GM19452 (cell line): ENCODE data around the gene MACF1.
"Not testable (repeated sequence)": the region's sequence is repeated elsewhere in the genome, so short reads cannot be mapped to it uniquely, and the experiment has no call there.

Source experiments
- ATAC-seq: cut with Tn5 transposase; IDR thresholded peaks from one replicate; pipeline ENCODE4 v1.9.1; 2021; ENCODE audit not compliant: unreplicated experiment

Gene MACF1

DNA sequence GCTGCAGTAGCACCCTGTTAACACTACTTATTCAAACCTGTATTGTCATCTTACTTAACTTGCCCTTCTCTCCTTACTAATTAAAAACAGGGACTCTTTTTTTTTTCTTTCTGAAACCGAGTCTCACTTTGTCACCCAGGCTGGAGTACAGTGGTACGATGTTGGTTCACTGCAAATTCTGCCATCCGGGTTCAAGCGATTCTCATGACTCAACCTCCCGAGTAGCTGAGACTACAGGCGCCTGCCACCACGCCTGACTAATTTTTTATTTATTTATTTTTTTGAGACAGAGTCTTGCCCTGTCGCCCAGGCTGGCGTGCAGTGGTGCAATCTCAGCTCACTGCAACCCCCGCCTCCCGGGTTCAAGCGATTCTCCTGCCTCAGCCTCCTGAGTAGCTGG is 3.9 kb downstream of the MACF1 start:
- not testable (repeated sequence) for ATAC-seq

GRCh38 chr1:39210649-39211048 is 6.2 kb downstream of the MACF1 start:
- ATAC-seq: no peak

DNA sequence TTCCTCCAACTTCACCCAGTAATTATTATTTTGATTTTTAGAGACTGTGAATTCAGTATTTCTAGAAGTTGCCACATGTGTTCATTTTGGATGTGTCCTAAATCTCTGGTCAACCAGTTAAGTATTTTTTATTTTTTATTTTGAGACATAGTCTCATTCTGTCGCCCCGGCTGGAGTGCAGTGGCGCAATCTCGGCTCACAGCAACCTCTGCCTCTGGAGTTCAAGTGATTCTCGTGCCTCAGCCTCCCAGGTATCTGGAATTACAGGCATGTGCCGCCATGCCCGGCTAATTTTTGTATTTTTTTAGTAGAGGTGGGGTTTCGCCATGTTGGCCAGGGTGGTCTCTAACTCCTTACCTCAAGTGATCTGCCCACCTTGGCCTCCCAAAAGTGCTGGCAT is 8.0 kb downstream of the MACF1 start:
- ATAC-seq: no peak

- no peak for ATAC-seq
Measured at GRCh38 chr1:39213511-39214002, 9.1 kb downstream of the MACF1 start.

DNA sequence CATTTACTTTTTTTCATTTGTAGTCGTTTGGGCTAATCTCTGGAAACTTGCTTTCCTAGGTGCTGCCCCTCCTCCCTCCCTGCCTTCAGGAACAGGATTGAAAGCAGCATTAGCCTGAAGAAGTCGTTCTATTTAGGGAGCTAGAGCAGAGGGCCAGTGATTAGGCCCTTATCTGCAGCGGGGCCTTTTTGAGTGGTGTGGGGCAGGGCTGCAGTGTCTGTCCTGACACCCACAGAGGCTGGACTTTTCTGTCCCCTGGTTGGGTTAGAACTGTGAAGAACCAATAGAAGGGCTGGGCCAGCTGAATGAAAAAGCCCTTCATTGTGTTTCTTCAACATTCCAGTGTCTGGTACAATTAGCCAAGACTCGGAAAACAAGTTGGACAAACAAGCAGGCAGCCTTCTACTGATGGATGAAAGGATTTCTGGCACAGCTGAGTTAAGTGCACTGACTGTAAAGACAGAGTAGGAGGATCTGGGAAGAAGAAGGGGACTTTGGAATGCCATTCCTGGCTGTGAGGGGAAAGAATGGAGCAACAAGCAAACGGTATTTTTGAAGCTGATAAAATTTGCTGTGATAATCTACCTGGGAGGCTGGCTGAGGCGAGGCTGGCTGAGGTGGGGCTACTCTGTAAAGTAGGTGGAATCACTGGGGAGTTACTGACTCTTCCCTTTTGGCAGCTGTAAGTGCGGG is 9.7 kb downstream of the MACF1 start:
- no peak for ATAC-seq

DNA sequence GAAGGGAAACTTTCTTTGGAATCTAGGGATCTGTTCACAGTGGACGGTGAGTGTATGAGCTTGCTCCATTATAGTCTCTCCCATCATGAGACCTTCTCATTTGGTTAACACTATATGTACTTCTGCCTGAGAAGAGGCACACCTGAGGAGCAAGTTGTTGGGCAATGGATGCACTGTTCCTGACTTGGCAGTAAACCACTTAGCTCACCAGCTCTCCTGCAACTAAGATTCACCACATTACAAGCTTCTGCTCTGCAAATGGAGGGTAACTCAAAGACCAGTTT is 10.2 kb downstream of the MACF1 start:
- ATAC-seq: no peak

GRCh38 chr1:39214998-39215873 is 10.7 kb downstream of the MACF1 start:
- ATAC-seq: peak; percentile 66

DNA sequence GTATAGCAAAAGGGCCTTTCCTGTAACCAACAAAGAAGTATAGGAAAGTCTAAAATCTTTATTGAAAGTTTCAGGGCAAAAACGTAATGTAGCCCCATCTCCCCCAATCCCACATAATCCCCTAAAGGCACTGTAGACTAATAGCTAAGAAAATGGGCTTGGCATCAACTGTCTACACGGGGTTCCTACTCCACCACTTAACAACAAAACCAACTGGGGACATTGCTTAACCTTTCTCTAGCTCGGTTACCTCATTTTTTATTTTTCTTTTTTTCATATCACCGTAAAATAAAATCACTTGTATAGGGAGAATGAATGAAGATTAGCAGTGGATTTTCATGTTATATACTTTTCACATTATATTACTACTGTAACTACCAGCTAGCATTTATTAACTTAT is 12.3 kb downstream of the MACF1 start:
- ATAC-seq: no peak

DNA sequence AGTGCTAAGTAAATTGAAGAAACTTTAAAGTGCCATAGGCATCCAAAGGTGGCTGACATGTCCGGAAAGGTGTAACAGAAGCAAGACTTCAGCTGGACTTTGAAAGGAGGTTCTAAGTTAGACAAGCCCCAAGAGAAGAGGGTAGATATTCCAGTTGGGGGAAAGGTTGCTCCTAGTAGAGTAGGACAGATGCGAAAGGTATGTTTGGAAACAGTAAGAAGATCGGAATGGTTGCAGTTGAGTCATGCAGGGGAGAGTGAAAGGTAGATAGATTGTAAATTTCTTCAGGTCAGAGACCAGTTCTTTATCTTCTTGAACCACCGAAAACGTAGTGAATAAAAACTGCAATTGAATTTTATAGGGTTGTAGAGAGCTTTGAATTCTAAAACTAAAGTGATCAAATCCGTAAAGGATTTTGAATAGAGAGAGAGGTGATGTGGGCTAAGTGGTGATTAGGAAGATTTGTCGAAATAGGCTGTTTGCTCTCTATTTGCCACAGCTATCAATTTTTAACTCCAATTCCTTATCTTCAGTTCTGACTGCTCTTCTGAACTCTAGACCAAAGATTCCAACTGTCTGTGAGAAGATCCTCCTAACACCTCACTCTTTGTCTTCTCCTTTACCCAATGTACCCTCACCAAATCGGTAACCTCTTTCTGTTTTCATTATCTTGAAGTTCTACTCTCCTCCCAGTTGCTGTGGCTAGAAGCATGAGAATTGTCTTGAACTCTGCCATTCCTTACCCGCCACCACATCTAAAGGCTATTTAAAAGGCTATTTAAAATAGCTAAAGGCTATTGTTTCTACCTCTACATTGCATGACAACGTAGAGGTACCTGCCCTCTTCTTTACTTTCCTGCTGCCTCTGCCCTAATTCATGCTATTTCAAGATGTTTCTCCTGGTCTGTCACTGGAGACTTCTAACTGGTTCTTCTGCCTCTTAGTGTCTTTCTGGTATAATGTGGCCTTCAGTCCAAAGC is 16.7 kb downstream of the MACF1 start:
- ATAC-seq: no peak

DNA sequence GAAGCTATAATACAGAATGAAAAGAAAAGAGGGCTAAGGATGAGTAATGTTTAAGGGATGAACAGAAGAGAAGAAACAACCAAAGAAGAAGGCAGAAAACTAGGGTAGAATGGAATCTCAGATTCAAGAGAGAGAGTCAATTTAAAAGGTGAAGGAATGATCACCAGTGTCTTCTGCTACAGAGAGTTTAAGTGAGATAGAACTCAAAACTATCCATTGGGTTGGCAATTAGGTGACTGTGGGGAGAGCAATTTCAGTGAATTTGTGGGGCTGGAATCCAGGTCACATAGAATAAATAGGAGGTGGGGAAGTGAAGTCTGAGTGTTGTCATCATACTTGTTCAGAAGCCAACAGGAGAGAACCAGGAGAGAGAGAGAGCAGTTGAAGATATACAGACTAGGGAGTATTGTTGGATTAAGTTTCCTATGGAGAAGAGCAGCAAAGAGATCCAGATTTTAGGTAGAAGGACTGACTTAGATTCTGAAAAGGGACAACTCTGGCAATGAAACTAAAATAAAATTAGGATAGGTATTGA is 19.9 kb downstream of the MACF1 start:
- no peak for ATAC-seq

GRCh38 chr1:39226836-39227235 is 22.3 kb downstream of the MACF1 start:
- no peak for ATAC-seq

- ATAC-seq: no peak
Measured at GRCh38 chr1:39228252-39228651, 23.8 kb downstream of the MACF1 start.

DNA sequence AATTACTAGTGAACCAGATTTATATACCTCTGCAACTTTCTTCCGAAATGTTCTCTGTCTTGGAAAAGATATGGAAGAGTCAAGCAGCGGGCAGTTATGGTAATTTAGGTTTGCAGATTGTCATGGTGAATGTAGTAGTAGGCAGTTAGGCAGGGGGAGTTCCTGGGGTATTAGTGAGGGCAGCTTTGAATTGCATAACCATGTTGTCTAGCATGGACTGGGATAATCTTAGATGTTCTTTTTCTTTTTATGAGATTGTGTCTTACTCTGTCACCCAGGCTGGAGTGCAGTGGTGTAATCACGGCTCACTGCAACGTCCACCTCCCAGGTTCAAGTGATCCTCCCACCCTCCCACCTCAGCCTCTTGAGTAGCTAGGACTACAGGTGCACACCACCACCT is 25.0 kb downstream of the MACF1 start:
- no peak for ATAC-seq

DNA sequence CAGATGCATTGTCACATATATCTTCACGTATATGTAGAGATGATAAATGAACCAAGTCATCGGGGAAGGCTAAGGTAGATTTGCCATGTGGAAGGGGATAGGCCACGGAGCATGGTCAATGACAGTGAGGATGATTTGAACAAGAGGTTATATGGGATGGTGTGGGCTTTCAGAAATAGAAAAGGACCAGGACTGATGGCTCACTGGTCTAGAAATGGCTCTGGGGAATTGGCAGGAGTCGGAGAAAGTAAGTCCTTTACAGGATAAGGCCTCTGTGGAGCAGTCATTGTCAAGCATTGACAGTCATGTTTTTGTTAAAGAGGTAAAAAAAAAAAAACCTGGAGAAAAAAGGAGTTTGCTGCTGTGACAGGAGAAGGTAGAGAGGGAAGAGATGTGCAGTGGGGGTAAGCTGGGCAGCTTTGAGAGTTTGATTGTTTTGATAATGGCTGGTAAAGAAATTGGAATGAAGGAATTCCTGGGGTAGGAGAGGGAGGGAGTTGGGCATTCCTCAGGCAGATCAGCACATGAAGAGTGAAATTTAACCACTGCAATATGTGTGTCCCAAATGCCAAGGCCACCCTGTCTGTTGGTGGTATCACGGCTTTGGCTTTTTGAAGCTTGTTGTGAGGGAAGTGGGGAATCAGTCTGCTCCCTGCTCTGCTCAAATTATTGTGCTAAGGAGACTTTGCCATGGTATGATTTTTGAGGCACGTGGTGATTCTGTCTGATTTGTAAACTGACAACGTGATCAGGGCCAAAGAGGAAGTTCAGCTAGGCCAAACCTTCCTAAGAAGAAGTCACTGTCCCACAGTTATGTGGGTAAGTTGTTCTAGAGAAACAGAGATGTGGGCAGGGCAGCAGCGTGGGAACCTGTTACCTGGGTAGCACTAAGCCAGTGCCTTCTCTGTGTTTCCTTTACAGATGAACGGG is 26.0 kb downstream of the MACF1 start:
- no peak for ATAC-seq

DNA sequence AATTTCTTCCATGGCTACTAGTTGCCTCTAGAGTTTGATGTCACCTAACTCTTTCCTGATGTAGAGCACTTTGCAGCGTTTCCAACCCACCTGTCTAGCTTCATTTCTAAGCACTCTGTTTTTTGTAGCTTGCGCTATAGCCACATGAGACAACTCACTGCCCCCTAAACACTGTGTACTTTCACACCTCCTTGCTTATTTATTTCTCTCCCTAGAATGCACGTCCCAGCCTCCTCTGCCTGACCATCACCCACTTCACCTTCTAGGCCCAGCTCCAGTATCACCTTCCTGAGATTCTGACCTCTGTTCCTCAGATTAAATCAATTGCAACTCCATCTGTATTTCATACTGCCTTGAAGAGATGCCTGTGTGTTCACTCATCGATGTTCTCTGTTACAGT is 32.5 kb downstream of the MACF1 start:
- no peak for ATAC-seq

GRCh38 chr1:39238476-39238875 is 34.0 kb downstream of the MACF1 start:
- ATAC-seq: no peak

DNA sequence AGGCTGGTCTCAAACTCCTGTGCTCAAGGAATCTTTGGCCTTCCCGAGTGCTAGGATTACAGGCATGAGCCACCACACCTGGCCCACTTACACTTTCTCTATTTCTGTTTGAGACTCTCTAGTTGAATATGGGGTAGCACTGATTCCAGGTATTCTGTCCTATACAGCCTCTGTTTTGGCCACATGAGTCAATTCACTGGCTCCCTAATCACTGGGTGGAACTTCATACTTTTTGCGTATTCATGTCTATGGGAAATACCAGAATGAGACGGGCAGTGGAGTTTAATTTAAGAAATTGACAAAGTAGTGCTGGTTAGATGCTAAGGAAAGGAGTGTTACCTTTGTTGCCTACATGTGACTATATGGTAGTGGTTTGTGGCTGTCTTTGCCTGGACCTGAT is 35.5 kb downstream of the MACF1 start:
- ATAC-seq: no peak

DNA sequence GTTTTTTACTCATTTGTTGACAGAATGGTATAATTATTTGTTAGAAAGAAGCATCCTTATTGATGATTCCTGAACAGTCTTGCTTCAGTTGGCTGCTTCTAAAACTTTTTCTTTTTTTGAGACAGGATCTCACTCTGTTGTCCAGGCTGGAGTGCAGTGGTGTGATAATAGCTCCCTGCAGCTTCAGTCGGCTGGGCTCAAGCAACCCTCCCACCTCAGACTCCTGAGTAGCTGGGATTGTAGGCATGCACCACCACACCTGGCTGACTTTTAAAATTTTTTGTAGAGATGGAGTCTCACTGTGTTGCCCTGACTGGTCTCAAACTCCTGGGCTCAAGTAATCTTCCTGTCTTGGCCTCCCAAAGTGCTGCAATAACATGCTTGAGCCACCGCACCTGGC is 38.8 kb downstream of the MACF1 start:
- ATAC-seq: no peak

DNA sequence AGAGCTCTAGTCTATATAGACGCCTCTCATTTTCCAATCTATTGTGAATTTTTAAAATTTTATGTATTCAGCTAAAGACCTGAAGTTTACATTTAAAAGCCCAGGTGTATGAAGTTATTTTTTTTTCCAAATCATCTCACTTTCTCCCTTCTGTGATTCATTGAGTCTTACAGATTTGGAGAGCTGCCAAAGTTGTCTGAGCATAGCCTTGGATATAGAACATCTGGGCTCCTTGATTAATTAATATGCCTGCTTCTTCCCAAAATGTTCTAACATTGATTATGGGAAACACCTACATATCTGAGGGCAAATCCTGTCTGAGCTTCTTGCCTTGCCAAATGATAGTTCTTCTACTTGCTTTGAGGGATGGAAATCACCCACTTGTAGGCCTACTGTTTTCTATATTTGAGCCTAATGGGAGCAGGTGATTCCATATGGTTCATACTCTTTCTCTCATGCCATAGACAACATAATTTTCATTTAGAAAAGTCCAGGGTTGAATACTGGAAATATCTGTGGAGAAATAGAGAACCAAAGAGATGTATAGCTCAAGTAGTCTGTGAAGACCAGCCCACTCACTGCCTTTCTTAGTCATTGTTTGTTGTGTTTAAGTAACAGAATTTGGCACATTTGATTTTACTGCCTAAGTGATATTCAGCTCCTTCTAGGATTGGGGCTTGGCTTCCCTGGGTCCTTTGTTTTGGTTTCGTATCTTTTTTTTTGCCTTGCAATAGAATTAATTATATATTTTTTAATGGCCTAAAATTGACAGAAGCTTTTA is 46.2 kb downstream of the MACF1 start:
- ATAC-seq: no peak
